AG04449 (cell line): Measurements from ENCODE around the gene AANAT.
"Not testable (repeated sequence)": the region's sequence is repeated elsewhere in the genome, so short reads cannot be mapped to it uniquely, and the experiment has no call there.

Source experiments
- CTCF ChIA-PET: fragments of 350-600 bp; formaldehyde crosslinking; extraction: SDS; loops from one replicate; lab custom pipeline; 2021; ENCODE audit warnings: antibody characterized with exemption; lab: Yijun Ruan, JAX
- POLR2A ChIA-PET: fragments of 400-600, 350-600 bp; formaldehyde crosslinking; extraction: SDS; loops from one replicate; lab custom pipeline; 2020; ENCODE audit warnings: antibody characterized with exemption, inconsistent platforms; lab: Yijun Ruan, JAX
- DNase-seq: peaks from one replicate; pipeline ENCODE4 v3.0.0-alpha.2; 2010; ENCODE audit warnings: low read depth, low spot score
- H3K4me3 ChIP-seq: 2 replicates; pipeline ENCODE4 v1.5.1; 2011; ENCODE audit warnings: low read depth, mild to moderate bottlenecking, control low read depth, low read length
- TF ChIP-seq, protein P1 (sequence below): IDR thresholded peaks from one replicate; pipeline ENCODE4 v1.5.1; 2011; ENCODE audit warnings: mild to moderate bottlenecking, moderate library complexity, low read length, control low read depth, inconsistent platforms; ENCODE audit not compliant: insufficient read depth; ENCODE audit errors: missing control alignments

AANAT gene

DNA sequence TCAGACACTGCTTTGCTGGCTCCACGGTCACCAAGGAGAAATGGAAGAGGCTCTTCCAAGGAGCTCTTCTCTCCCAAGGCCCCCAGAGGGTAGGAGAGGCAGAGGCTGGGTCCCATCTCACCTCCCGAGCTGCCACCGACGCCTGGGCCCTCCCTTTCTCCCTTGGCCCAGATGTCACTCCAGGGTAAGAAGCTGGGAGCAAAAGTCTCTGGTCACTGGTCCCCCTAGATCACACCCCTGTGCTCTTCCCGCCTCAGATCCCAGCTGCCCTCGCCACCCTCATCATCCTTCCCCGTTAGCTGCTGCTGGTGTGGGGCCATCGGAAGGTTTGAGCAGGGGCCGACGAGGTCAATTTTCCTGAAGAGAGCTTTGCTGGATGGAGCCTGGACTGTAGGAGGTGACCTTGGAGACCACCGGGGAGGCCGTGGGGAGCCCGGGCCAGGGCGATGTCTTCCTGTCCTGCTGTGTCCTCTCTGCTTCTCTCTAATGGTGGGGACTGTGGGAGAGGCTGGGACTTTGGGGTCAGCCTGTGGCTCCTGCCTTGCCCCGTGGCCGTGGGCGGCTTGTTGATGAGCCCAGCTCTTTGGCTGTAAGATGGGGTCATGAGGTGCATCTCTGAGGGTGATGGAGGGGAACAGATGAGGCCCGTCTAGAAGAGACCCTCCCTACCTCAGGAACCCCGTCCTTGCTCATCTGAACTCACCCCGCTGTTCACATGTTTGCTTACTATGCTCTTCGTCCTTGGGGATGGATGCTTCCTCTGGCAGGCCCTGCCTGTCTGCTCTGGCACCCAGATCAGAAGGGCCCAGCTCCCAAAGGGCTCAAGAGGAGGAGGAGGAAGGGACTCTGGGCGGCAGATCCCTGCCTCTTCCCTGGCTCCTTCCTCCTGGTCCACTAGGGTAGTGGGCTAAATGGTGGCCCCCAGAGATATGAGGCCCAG, 45.2 kb downstream of the AANAT start:
- TF ChIP-seq, protein P1, sequence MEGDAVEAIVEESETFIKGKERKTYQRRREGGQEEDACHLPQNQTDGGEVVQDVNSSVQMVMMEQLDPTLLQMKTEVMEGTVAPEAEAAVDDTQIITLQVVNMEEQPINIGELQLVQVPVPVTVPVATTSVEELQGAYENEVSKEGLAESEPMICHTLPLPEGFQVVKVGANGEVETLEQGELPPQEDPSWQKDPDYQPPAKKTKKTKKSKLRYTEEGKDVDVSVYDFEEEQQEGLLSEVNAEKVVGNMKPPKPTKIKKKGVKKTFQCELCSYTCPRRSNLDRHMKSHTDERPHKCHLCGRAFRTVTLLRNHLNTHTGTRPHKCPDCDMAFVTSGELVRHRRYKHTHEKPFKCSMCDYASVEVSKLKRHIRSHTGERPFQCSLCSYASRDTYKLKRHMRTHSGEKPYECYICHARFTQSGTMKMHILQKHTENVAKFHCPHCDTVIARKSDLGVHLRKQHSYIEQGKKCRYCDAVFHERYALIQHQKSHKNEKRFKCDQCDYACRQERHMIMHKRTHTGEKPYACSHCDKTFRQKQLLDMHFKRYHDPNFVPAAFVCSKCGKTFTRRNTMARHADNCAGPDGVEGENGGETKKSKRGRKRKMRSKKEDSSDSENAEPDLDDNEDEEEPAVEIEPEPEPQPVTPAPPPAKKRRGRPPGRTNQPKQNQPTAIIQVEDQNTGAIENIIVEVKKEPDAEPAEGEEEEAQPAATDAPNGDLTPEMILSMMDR, result no peak
- H3K4me3 ChIP-seq, result no peak overlapping the region
- CTCF ChIA-PET, result interaction anchor here (1.3 to 34.2 kb wide), 5 partner anchors 9 to 112 kb away, joined by 3 to 1209 read pairs (median 14); partner anchors contain the start of genes AANAT and UBE2O
- DNase-seq, result no peak
- POLR2A ChIA-PET, result no interaction called here

GRCh38 chr17:76513306-76513692, 45.9 kb downstream of the AANAT start:
- no peak overlapping the region for H3K4me3 ChIP-seq
- DNase-seq, result no peak
- ChIA-PET POLR2A (interaction anchor here (1.5 kb wide), 1 partner anchor 32 kb away, joined by 3 read pairs; no protein-coding TSS in a partner anchor), CTCF (interaction anchor here (1.5 to 34.2 kb wide), 4 partner anchors 9 to 111 kb away, joined by 5 to 1209 read pairs (median 40); partner anchors contain the start of genes AANAT and UBE2O)
- TF ChIP-seq, protein P1, result no peak

DNA sequence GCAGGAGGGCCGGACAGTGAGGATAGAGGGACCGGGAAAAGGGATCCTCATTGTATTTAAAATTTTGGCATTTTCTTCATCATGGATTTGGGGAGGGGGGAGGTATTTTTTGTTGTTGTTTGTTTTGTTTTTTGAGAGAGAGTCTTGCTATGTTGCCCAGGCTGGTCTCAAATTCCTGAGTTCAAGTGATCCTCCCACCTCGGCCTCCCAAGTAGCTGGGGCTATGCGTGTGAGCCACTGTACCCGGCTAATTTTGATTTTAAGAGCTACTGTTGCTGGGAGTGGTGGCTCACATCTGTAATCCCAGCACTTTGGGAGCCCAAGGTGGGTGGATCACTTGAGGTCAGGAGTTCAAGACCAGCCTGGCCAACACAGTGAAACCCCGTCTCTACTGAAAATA, 47.0 kb downstream of the AANAT start:
- H3K4me3 ChIP-seq, DNase-seq: not testable (repeated sequence)
- ChIA-PET CTCF (interaction anchor here (0.6 to 34.2 kb wide), 5 partner anchors 8 to 110 kb away, joined by 3 to 1209 read pairs (median 15); partner anchors contain the start of genes AANAT and UBE2O), POLR2A (interaction anchor here (0.6 to 1.5 kb wide), 2 partner anchors 33 to 315 kb away, joined by 3 read pairs; no protein-coding TSS in a partner anchor)

GRCh38 chr17:76515274-76515949, 48.0 kb downstream of the AANAT start:
- H3K4me3 ChIP-seq, result peak overlapping the region; percentile 12
- ChIA-PET POLR2A (no interaction called here), CTCF (interaction anchor here (1.8 to 34.2 kb wide), 5 partner anchors 7 to 51 kb away, joined by 6 to 1209 read pairs (median 15); partner anchors contain the start of genes AANAT and UBE2O)
- TF ChIP-seq, protein P1, result no peak
- DNase-seq, result peak; percentile 64

DNA sequence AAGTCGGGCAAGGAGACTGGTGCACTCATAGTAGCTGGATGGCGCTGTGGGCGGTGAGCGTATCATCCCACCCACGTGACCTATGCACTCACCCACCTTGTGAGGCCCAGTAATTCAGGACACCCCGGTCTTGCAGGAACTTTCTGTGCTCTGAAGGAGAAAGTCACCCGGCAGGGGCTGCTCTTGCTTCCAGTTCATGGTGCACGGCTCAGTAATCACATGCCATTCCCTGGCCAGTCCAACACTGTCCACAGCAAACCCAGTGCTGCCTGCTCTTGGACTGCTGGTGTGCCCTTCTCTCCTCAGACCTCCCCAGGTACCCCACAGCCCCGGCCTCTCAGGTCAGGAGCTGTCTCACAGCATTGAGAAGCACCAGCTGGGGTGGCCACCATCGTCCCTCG, 50.2 kb downstream of the AANAT start:
- no peak for DNase-seq
- TF ChIP-seq, protein P1, result no peak
- ChIA-PET POLR2A (no interaction called here), CTCF (interaction anchor here (0.8 to 8.2 kb wide), 7 partner anchors 11 to 105 kb away, joined by 3 to 156 read pairs (median 7); no protein-coding TSS in a partner anchor)
- no peak overlapping the region for H3K4me3 ChIP-seq

- CTCF ChIA-PET, result interaction anchor here (1.1 to 8.2 kb wide), 5 partner anchors 10 to 104 kb away, joined by 4 to 180 read pairs (median 17); partner anchors contain the start of genes CYGB and PRCD
- TF ChIP-seq, protein P1, result no peak
- POLR2A ChIA-PET, result no interaction called here
- no peak overlapping the region for H3K4me3 ChIP-seq
- DNase-seq, result no peak
Measured at GRCh38 chr17:76519048-76519966, 51.9 kb downstream of the AANAT start.
